ENCODE measurements around the gene ZNF689. TPM values are rescaled to one million over a fixed set of nuclear protein-coding genes. Genes with fewer than 3 reads are reported as not detected.
A peak's percentile ranks its signal among the peaks of the same experiment; 100 is the strongest.

Gene ZNF689
- total and polyA plus RNA-seq, 2 of the 13 experiments (the other 11 are each of a cell fraction or from before 2014, with no cell fraction given), result 9.7 to 19.5 TPM

DNA sequence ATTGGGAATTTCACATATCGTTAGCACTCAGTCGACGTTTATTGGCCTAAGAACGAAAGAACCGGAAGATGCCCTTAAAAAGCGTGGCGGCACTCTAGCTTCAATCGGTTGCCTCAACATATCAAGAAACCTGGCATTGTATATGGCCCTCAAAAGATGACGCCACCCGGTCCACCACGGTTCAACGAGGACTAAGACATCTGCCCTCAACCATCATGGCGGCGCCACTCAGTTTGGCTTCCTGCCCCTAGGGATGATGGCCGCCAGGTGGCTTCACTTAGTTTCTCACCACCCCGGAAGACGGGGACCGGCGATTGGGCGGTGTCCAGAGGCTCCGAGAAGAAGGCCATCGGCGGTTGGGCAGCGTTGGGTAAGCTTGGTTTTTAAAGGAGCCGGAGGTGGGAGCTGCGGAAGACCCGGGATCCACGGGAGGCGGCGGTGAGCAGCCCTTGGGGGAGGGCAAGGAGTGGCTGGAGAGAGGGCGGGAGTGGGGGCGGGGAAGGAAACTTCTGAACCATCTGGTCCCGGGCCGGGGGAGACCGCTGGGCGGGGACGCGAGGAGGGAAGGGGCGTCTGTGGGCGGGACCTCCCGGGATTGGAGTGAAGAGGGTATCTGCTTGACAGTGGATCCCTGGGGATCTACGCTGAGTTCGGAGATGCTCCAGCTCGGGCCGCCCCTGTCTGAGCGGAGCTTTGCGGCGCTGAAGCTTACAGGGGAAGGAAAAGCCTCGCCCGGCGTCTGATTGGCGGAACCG lies 40.4 kb upstream of the ZNF689 start, which contains the start of gene PRR14 (continued):
- TF ChIP-seq, protein P1, sequence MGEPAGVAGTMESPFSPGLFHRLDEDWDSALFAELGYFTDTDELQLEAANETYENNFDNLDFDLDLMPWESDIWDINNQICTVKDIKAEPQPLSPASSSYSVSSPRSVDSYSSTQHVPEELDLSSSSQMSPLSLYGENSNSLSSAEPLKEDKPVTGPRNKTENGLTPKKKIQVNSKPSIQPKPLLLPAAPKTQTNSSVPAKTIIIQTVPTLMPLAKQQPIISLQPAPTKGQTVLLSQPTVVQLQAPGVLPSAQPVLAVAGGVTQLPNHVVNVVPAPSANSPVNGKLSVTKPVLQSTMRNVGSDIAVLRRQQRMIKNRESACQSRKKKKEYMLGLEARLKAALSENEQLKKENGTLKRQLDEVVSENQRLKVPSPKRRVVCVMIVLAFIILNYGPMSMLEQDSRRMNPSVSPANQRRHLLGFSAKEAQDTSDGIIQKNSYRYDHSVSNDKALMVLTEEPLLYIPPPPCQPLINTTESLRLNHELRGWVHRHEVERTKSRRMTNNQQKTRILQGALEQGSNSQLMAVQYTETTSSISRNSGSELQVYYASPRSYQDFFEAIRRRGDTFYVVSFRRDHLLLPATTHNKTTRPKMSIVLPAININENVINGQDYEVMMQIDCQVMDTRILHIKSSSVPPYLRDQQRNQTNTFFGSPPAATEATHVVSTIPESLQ (CRISPR knock-in tag; conservative IDR thresholded peaks at IDR 0.05), result no peak
- TF ChIP-seq FOXP1 (IDR thresholded peaks at IDR 0.05) (no peak), FOXP1 (CRISPR knock-in tag; IDR thresholded peaks at IDR 0.05) (no peak), KMT2A (CRISPR knock-in tag; IDR thresholded peaks at IDR 0.05) (no peak), ZC3H4 (CRISPR knock-in tag; IDR thresholded peaks at IDR 0.05; ENCODE audit: borderline replicate concordance) (no peak; the same call in 1 of the 2 replicates), ETV5 (CRISPR knock-in tag; IDR thresholded peaks at IDR 0.05; ENCODE audit: borderline replicate concordance) (peak; percentile 44; the same call in 1 of the 2 replicates), JARID2 (CRISPR knock-in tag; IDR thresholded peaks at IDR 0.05; ENCODE audit: insufficient replicate concordance) (peak; percentile 9), BRCA1 (CRISPR knock-in tag; IDR thresholded peaks at IDR 0.05) (no peak), NFKBIZ (CRISPR knock-in tag; IDR thresholded peaks at IDR 0.05) (no peak), ZSCAN25 (CRISPR knock-in tag; IDR thresholded peaks at IDR 0.05) (no peak; the same call in 1 of the 2 replicates), MAFK (conservative IDR thresholded peaks at IDR 0.05 in 1 of 2, IDR thresholded peaks at IDR 0.05 in 1 of 2; ENCODE audit: low read length in 2 of 2) (no peak), SMAD9 (CRISPR knock-in tag; IDR thresholded peaks at IDR 0.05) (no peak), SAFB2 (CRISPR knock-in tag; IDR thresholded peaks at IDR 0.05; ENCODE audit: borderline replicate concordance, low read depth) (peak; percentile 52; the same call in 1 of the 2 replicates), GATAD1 (CRISPR knock-in tag; IDR thresholded peaks at IDR 0.05) (peak; percentile 77), CENPX (CRISPR knock-in tag; IDR thresholded peaks at IDR 0.05) (no peak), SP4 (CRISPR knock-in tag; IDR thresholded peaks at IDR 0.05) (peak; percentile 75), CBX1 (IDR thresholded peaks at IDR 0.05; ENCODE audit: low read depth) (no peak), ZNF644 (CRISPR knock-in tag; IDR thresholded peaks at IDR 0.05; ENCODE audit: low read depth) (peak; percentile 82)
- TF ChIP-seq, protein P2, sequence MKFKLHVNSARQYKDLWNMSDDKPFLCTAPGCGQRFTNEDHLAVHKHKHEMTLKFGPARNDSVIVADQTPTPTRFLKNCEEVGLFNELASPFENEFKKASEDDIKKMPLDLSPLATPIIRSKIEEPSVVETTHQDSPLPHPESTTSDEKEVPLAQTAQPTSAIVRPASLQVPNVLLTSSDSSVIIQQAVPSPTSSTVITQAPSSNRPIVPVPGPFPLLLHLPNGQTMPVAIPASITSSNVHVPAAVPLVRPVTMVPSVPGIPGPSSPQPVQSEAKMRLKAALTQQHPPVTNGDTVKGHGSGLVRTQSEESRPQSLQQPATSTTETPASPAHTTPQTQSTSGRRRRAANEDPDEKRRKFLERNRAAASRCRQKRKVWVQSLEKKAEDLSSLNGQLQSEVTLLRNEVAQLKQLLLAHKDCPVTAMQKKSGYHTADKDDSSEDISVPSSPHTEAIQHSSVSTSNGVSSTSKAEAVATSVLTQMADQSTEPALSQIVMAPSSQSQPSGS (CRISPR knock-in tag; IDR thresholded peaks at IDR 0.05), result peak; percentile 47; the same call in 1 of the 2 replicates
- TF ChIP-seq, protein P3, sequence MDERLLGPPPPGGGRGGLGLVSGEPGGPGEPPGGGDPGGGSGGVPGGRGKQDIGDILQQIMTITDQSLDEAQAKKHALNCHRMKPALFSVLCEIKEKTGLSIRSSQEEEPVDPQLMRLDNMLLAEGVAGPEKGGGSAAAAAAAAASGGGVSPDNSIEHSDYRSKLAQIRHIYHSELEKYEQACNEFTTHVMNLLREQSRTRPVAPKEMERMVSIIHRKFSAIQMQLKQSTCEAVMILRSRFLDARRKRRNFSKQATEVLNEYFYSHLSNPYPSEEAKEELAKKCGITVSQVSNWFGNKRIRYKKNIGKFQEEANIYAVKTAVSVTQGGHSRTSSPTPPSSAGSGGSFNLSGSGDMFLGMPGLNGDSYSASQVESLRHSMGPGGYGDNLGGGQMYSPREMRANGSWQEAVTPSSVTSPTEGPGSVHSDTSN (CRISPR knock-in tag; IDR thresholded peaks at IDR 0.05), result no peak
- TF ChIP-seq, protein P4, sequence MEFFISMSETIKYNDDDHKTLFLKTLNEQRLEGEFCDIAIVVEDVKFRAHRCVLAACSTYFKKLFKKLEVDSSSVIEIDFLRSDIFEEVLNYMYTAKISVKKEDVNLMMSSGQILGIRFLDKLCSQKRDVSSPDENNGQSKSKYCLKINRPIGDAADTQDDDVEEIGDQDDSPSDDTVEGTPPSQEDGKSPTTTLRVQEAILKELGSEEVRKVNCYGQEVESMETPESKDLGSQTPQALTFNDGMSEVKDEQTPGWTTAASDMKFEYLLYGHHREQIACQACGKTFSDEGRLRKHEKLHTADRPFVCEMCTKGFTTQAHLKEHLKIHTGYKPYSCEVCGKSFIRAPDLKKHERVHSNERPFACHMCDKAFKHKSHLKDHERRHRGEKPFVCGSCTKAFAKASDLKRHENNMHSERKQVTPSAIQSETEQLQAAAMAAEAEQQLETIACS (CRISPR knock-in tag; IDR thresholded peaks at IDR 0.05), result no peak
- TF ChIP-seq, protein P5, sequence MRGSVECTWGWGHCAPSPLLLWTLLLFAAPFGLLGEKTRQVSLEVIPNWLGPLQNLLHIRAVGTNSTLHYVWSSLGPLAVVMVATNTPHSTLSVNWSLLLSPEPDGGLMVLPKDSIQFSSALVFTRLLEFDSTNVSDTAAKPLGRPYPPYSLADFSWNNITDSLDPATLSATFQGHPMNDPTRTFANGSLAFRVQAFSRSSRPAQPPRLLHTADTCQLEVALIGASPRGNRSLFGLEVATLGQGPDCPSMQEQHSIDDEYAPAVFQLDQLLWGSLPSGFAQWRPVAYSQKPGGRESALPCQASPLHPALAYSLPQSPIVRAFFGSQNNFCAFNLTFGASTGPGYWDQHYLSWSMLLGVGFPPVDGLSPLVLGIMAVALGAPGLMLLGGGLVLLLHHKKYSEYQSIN (CRISPR knock-in tag; IDR thresholded peaks at IDR 0.05; ENCODE audit: borderline replicate concordance), result no peak
- TF ChIP-seq, protein P6, sequence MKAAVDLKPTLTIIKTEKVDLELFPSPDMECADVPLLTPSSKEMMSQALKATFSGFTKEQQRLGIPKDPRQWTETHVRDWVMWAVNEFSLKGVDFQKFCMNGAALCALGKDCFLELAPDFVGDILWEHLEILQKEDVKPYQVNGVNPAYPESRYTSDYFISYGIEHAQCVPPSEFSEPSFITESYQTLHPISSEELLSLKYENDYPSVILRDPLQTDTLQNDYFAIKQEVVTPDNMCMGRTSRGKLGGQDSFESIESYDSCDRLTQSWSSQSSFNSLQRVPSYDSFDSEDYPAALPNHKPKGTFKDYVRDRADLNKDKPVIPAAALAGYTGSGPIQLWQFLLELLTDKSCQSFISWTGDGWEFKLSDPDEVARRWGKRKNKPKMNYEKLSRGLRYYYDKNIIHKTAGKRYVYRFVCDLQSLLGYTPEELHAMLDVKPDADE (CRISPR knock-in tag; IDR thresholded peaks at IDR 0.05), result no peak

All from HepG2 (cell line).